Activated CD8-positive, alpha-beta T cell treated with anti-CD3 and anti-CD28 coated beads for 36 hours (primary cell): Measurements from ENCODE around the gene NUP188. TPM values are rescaled to one million over a fixed set of nuclear protein-coding genes. Genes with fewer than 3 reads are reported as not detected.
"Not testable (repeated sequence)": the region's sequence is repeated elsewhere in the genome, so short reads cannot be mapped to it uniquely, and the experiment has no call there.

Source experiments
- ATAC-seq: fragments of 200-7000 bp; cut with Tn5 transposase; one replicate; pipeline ENCODE4 v1.10.0; 2021; ENCODE audit warnings: mild to moderate bottlenecking, moderate library complexity
- CTCF ChIA-PET: fragments of 350-600 bp; sonication (Branson Sonifier 250); formaldehyde crosslinking; loops from one replicate; lab custom pipeline; 2021; ENCODE audit warnings: antibody characterized with exemption; lab: Charles Lee
- POLR2A ChIA-PET: fragments of 350-600 bp; sonication (Branson Sonifier 250); formaldehyde crosslinking; loops from one replicate; lab custom pipeline; 2021; ENCODE audit warnings: antibody characterized with exemption; lab: Charles Lee
- DNase-seq: peaks from one replicate; pipeline ENCODE4 v3.0.0-alpha.2; 2020
- H3K27ac Mint-ChIP-seq: one replicate; pipeline ENCODE4 v1.8.0; 2021; ENCODE audit warnings: mild to moderate bottlenecking, mixed read lengths
- H3K27me3 Mint-ChIP-seq: one replicate; pipeline ENCODE4 v1.8.0; 2021; ENCODE audit warnings: mixed read lengths
- H3K36me3 Mint-ChIP-seq: one replicate; pipeline ENCODE4 v1.8.0; 2021; ENCODE audit warnings: low read depth, mixed read lengths
- H3K4me1 Mint-ChIP-seq: one replicate; pipeline ENCODE4 v1.8.0; 2021; ENCODE audit warnings: low read depth, mixed read lengths
- H3K4me3 Mint-ChIP-seq: one replicate; pipeline ENCODE4 v1.8.0; 2021; ENCODE audit warnings: mild to moderate bottlenecking, moderate library complexity, mixed read lengths
- H3K9me3 Mint-ChIP-seq: one replicate; pipeline ENCODE4 v1.8.0; 2021; ENCODE audit warnings: mixed read lengths
- CTCF ChIP-seq: fragments of 200-600 bp; IDR thresholded peaks from one replicate; pipeline ENCODE4 v1.8.0; 2022; ENCODE audit warnings: antibody characterized with exemption, mild to moderate bottlenecking
- intact Hi-C: fragments of 100-400 bp; cut with micrococcal nuclease; formaldehyde crosslinking; loops from one replicate; pipeline ENCODE4 v1.10.0; 2022
- total RNA-seq, 2 experiments: library from RNA; stranded (reverse); gene quantifications; one replicate each; pipeline ENCODE4 v1.2.3, GENCODE V29; 2021

NUP188 gene
- total RNA-seq, 2 experiments from 2014 or later, result 96.2 to 110 TPM

DNA sequence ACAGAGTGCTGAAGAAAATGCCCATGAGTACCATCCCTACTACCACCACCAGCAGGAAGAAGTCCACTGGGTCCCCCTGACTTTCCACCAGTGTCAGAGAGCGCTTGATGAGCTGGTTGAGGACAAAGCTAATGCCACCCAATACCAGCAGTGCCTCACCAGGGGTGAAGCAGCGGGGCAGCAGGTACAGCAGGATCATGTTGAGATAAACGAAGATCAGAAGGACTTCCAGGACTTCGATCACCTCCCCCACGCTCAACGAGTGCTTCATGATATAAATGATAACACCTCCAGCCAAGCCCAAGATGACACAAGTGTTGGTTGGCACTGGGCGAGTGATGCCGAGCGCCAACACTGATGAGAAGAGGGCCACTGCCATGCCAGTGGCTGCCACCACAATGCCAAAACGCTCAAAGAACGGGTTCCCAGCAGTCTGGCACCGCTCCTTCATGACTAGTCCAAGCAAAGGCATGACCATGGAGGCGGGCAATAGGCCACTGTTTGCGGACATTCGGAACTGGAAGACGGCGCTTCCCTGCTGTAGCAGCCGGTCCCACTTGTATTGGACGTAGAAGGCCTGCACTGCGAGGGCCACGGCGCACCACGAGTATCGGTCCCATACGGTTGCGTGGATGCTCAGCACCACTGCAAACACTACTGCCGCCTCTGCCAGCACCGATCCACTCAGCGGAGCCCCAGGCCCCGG lies 775 bp upstream of the NUP188 start:
- ATAC-seq (peak; percentile 25), DNase-seq (peak; percentile 7)
- Mint-ChIP-seq H3K4me1 (peaks cover 27% of the 10 kb centered on the region), H3K27ac (peak overlapping the region; percentile 98), H3K36me3 (peaks cover 25% of the 10 kb centered on the region), H3K4me3 (peak overlapping the region; percentile 82), H3K27me3 (no peaks in the 10 kb centered on the region), H3K9me3 (no peaks in the 10 kb centered on the region)
- no peak for TF ChIP-seq CTCF
- ChIA-PET POLR2A (interaction anchor here (2.0 kb wide), 2 partner anchors 10 to 65 kb away, joined by 9 read pairs; partner anchors contain the start of genes KYAT1 and LRRC8A), CTCF (no interaction called here)
- intact Hi-C loops, result no loop called here

- Mint-ChIP-seq H3K9me3 (no peaks in the 10 kb centered on the region), H3K4me3 (peak overlapping the region; percentile 82), H3K36me3 (peaks cover 25% of the 10 kb centered on the region), H3K4me1 (peaks cover 27% of the 10 kb centered on the region), H3K27me3 (no peaks in the 10 kb centered on the region), H3K27ac (peak overlapping the region; percentile 98)
- TF ChIP-seq CTCF, result no peak
- intact Hi-C loops, result no loop called here
- DNase-seq (no peak), ATAC-seq (no peak)
- CTCF ChIA-PET, result no interaction called here
- POLR2A ChIA-PET, result interaction anchor here (2.0 kb wide), 2 partner anchors 9 to 65 kb away, joined by 9 read pairs; partner anchors contain the start of genes KYAT1 and LRRC8A
These were observed 297 bp upstream of the NUP188 start for GRCh38 chr9:128947277-128947526.

DNA sequence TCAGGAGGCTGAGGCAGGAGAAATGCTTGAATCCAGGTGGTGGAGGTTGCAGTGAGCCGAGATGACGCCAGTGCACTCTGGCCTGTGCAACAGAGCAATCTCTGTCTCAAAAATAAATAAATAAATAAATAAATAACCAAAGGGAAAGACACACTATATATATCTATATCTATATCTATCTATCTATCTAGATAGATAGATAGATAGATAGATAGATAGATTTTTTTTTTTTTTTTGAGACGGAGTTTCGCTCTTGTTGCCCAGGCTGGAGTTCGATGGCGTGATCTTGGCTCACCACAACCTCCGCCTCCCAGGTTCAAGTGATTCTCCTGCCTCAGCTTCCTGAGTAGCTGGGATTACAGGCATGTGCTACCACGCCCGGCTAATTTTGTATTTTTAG lies 13.9 kb downstream of the NUP188 start:
- DNase-seq, H3K27ac Mint-ChIP-seq, H3K4me3 Mint-ChIP-seq, H3K4me1 Mint-ChIP-seq, H3K27me3 Mint-ChIP-seq, CTCF ChIA-PET, intact Hi-C loops, H3K9me3 Mint-ChIP-seq, ATAC-seq: not testable (repeated sequence)
- H3K36me3 Mint-ChIP-seq, result peaks cover 30% of the 10 kb centered on the region
- POLR2A ChIA-PET, result interaction anchor here (0.6 kb wide), 1 partner anchor 46 kb away, joined by 3 read pairs; no protein-coding TSS in a partner anchor

DNA sequence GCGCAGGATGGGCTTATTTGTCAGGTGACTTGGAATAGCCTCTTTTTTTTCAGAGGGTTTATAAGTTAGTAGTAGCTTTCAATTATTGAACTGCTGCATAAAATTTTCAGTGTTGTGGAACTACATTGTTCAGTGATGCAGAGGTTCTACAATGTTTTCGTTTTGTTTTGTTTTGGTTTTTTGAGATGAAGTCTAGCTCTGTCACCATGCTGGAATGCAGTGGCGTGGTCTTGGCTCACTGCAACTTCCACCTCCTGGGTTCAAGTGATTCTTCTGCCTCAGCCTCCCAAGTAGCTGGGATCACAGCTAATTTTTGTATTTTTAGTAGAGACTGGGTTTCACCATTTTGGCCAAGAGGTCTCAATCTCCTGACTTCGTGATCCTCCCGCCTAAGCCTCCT lies 22.0 kb downstream of the NUP188 start:
- TF ChIP-seq CTCF, result no peak
- ATAC-seq (no peak), DNase-seq (no peak)
- H3K9me3 Mint-ChIP-seq, result no peaks in the 10 kb centered on the region
- H3K27ac Mint-ChIP-seq, result no peak overlapping the region
- intact Hi-C loops, result no loop called here
- H3K27me3 Mint-ChIP-seq, result no peaks in the 10 kb centered on the region
- no peaks in the 10 kb centered on the region for H3K4me1 Mint-ChIP-seq
- POLR2A ChIA-PET, result interaction anchor here (1.2 kb wide), 1 partner anchor 41 kb away, joined by 3 read pairs; no protein-coding TSS in a partner anchor
- no peak overlapping the region for H3K4me3 Mint-ChIP-seq
- CTCF ChIA-PET, result interaction anchor here (0.8 kb wide), 1 partner anchor 152 kb away, joined by 3 read pairs; the partner anchor contains the start of gene ENDOG
- H3K36me3 Mint-ChIP-seq, result peaks cover 44% of the 10 kb centered on the region

GRCh38 chr9:128972956-128973355 lies 25.5 kb downstream of the NUP188 start:
- ATAC-seq (no peak), DNase-seq (no peak)
- H3K27ac Mint-ChIP-seq, result no peak overlapping the region
- no peak for TF ChIP-seq CTCF
- POLR2A ChIA-PET, result interaction anchor here (0.6 to 1.3 kb wide), 4 partner anchors 14 to 102 kb away, joined by 3 to 4 read pairs (median 3); no protein-coding TSS in a partner anchor
- intact Hi-C loops, result no loop called here
- no peaks in the 10 kb centered on the region for H3K27me3 Mint-ChIP-seq
- no peak overlapping the region for H3K4me3 Mint-ChIP-seq
- H3K36me3 Mint-ChIP-seq, result peaks cover 60% of the 10 kb centered on the region
- no peaks in the 10 kb centered on the region for H3K9me3 Mint-ChIP-seq
- no peaks in the 10 kb centered on the region for H3K4me1 Mint-ChIP-seq
- CTCF ChIA-PET, result interaction anchor here (0.7 to 1.1 kb wide), 2 partner anchors 16 to 31 kb away, joined by 3 read pairs; no protein-coding TSS in a partner anchor
